Progenitor cell of endocrine pancreas (in vitro differentiated cells): ENCODE measurements around the gene AMZ1. TPM values are rescaled to one million over a fixed set of nuclear protein-coding genes. Genes with fewer than 3 reads are reported as not detected.

Source experiments
- DNase-seq: peaks from one replicate; pipeline ENCODE4 v3.0.0; 2021; ENCODE audit warnings: low spot score; ENCODE audit not compliant: unreplicated experiment
- H3K27ac Mint-ChIP-seq: 2 replicates; pipeline ENCODE4 v1.8.0; 2021; ENCODE audit warnings: mild to moderate bottlenecking, moderate library complexity, mixed read lengths
- H3K27me3 Mint-ChIP-seq: 2 replicates; pipeline ENCODE4 v1.8.0; 2021; ENCODE audit warnings: mixed read lengths
- H3K36me3 Mint-ChIP-seq: 2 replicates; pipeline ENCODE4 v1.8.0; 2022; ENCODE audit warnings: mixed read lengths; ENCODE audit not compliant: insufficient read depth
- H3K4me1 Mint-ChIP-seq: 2 replicates; pipeline ENCODE4 v1.8.0; 2021; ENCODE audit warnings: low read depth, mixed read lengths
- H3K4me3 Mint-ChIP-seq: 2 replicates; pipeline ENCODE4 v1.8.0; 2021; ENCODE audit warnings: low read depth, mild to moderate bottlenecking, moderate library complexity, mixed read lengths
- H3K9me3 Mint-ChIP-seq: 2 replicates; pipeline ENCODE4 v1.8.0; 2021; ENCODE audit warnings: low read depth, mixed read lengths
- total RNA-seq: library from RNA; stranded (reverse); gene quantifications from 2 replicates; pipeline ENCODE4 v1.2.1, GENCODE V29; 2021
- TF ChIP-seq, protein P1 (sequence below): fragments of 200-600 bp; sonication (generic); IDR thresholded peaks from one replicate; pipeline ENCODE4 v1.5.0; 2021; ENCODE audit warnings: antibody characterized with exemption, mild to moderate bottlenecking; ENCODE audit not compliant: unreplicated experiment

The AMZ1 gene
- total RNA-seq, 1 donor from 2014 or later, result 0.19 TPM

- DNase-seq, result no peak
- Mint-ChIP-seq H3K27me3 (no peaks in the 10 kb centered on the region), H3K9me3 (no peaks in the 10 kb centered on the region), H3K27ac (no peak overlapping the region), H3K4me1 (no peaks in the 10 kb centered on the region), H3K36me3 (no peaks in the 10 kb centered on the region), H3K4me3 (no peak overlapping the region)
- TF ChIP-seq, protein P1, sequence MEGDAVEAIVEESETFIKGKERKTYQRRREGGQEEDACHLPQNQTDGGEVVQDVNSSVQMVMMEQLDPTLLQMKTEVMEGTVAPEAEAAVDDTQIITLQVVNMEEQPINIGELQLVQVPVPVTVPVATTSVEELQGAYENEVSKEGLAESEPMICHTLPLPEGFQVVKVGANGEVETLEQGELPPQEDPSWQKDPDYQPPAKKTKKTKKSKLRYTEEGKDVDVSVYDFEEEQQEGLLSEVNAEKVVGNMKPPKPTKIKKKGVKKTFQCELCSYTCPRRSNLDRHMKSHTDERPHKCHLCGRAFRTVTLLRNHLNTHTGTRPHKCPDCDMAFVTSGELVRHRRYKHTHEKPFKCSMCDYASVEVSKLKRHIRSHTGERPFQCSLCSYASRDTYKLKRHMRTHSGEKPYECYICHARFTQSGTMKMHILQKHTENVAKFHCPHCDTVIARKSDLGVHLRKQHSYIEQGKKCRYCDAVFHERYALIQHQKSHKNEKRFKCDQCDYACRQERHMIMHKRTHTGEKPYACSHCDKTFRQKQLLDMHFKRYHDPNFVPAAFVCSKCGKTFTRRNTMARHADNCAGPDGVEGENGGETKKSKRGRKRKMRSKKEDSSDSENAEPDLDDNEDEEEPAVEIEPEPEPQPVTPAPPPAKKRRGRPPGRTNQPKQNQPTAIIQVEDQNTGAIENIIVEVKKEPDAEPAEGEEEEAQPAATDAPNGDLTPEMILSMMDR, result no peak
Measured at GRCh38 chr7:2640482-2640830, 47.5 kb upstream of the AMZ1 start.

GRCh38 chr7:2640846-2641316, 47.1 kb upstream of the AMZ1 start:
- H3K27ac Mint-ChIP-seq, result no peak overlapping the region
- H3K9me3 Mint-ChIP-seq, result no peaks in the 10 kb centered on the region
- TF ChIP-seq, protein P1, result no peak
- no peak overlapping the region for H3K4me3 Mint-ChIP-seq
- H3K36me3 Mint-ChIP-seq, result no peaks in the 10 kb centered on the region
- no peaks in the 10 kb centered on the region for H3K4me1 Mint-ChIP-seq
- H3K27me3 Mint-ChIP-seq, result no peaks in the 10 kb centered on the region
- no peak for DNase-seq

- DNase-seq, result no peak
- TF ChIP-seq, protein P1, result no peak
- Mint-ChIP-seq H3K27ac (peak overlapping the region; percentile 41), H3K36me3 (no peaks in the 10 kb centered on the region), H3K4me1 (no peaks in the 10 kb centered on the region), H3K9me3 (no peaks in the 10 kb centered on the region), H3K4me3 (no peak overlapping the region), H3K27me3 (no peaks in the 10 kb centered on the region)
Measured at GRCh38 chr7:2641406-2642393, 46.3 kb upstream of the AMZ1 start.

GRCh38 chr7:2643386-2644219, 44.4 kb upstream of the AMZ1 start:
- TF ChIP-seq, protein P1, result no peak
- H3K9me3 Mint-ChIP-seq, result no peaks in the 10 kb centered on the region
- no peaks in the 10 kb centered on the region for H3K36me3 Mint-ChIP-seq
- H3K27me3 Mint-ChIP-seq, result no peaks in the 10 kb centered on the region
- H3K4me1 Mint-ChIP-seq, result no peaks in the 10 kb centered on the region
- H3K27ac Mint-ChIP-seq, result no peak overlapping the region
- no peak for DNase-seq
- no peak overlapping the region for H3K4me3 Mint-ChIP-seq

DNA sequence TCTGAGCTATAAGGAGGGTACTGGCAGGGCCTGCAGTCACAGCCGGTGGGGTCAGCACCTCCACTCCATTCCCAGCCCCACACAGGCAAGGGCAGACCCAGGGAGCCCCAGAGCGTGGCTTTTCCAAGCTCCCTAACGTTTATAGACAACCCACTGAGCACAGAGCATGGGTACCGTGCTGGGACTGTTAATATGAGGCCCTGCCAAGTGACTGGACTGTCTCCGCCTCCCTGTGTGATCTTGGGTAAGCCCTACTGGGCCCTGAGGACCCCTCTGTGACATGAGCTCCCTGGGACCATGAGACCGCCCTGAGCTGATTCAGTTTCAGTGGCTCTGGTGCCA, 43.8 kb upstream of the AMZ1 start:
- Mint-ChIP-seq H3K4me1 (no peaks in the 10 kb centered on the region), H3K9me3 (no peaks in the 10 kb centered on the region), H3K36me3 (no peaks in the 10 kb centered on the region), H3K27me3 (no peaks in the 10 kb centered on the region), H3K4me3 (no peak overlapping the region), H3K27ac (no peak overlapping the region)
- no peak for DNase-seq
- TF ChIP-seq, protein P1, result no peak
